ENCODE measurements around the gene DMKN.
A peak's percentile ranks its signal among the peaks of the same experiment; 100 is the strongest.
"Not testable (repeated sequence)": the region's sequence is repeated elsewhere in the genome, so short reads cannot be mapped to it uniquely, and the experiment has no call there.

DMKN gene

DNA sequence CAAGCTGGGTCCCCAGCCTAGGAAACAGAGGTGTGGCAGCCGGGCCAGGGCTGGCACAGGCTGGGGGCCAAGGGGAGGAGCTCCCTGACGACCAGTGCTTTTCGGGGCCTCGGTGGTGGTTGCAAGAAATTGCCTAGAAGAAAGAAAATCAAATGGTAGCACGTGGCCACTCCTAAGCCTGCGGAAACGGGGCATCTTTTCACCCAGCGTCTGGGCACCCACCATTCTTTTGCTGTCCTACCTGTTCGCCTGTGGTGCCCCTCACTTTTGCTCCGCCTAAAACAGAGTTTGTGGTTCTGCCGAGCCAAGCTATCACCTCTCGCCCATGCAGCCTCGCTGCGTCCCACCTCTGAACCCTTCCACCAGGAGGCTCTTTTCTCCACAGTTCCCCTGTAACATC, 16.0 kb downstream of the DMKN start:
- no peak for DNase-seq (ENCODE audit: low read depth in 2 of 2)

DNA sequence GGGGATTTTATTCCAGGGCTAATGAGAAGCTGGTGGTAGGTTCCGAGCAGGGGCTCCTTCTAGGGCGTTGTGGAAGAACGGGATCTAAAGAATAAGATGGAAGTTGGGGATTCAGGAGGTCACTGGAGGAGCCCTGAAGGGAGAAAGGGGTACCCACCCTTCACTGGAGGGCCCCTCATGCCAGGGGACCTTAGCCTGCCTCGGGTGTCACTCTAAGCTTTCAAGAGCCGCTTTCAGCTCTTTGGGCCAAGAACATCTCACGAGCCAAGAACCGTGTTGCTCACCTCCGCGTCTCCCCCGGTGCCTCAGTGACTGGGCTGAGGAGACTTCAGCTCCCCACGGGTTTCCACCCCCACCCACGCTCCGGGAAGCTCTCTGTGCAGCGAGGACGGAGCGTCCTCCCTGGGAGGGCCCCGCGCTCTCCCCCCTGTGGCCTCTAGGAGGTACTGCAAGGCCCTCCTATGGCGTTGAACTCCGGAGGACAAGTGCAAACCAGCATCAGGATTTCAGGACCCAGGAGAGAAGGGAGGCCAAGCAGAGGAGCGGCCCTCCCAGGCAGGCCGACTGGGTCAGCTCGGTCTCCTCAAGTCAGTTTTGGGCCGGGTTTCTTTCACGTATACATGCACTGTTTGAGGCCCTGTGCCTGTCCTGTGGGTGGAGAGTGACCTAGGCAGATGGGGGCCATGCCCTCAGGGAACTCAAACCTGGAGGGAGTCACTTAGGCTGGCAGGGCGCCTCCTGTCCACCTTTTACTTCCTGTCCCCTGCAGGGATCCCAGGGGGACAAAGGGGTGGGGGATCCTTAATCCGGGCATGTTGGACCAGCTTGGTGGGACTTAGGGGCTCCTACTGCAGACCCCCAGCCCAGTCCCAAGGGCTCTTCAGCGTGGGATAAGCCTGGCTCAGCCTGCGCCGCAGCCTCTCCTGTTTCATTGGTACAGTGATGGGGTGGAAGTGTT, 18.1 kb downstream of the DMKN start:
- peak; percentile 75 to 85 for DNase-seq (ENCODE audit: low read depth in 2 of 2)

DNA sequence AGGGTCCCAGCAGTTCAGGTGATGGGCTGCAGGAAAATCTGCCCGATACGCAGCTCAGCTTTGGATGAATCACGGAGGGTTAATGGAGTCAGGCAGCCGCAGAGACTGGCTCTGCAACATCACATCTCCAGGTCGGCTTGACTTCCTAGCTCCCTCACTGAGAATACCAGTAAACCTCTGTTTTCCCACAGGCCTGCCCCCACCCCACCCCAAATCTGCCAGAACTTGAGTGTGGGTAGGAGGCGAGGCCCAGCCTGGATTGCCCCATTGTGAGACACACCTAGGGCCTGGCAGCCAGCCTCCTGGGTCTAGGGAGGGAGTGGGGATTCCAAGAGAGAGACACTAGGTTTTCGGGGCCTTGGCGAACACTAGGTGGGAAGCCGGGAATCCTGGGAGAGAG, 19.5 kb downstream of the DMKN start:
- no peak for DNase-seq (ENCODE audit: low read depth in 2 of 2)

DNA sequence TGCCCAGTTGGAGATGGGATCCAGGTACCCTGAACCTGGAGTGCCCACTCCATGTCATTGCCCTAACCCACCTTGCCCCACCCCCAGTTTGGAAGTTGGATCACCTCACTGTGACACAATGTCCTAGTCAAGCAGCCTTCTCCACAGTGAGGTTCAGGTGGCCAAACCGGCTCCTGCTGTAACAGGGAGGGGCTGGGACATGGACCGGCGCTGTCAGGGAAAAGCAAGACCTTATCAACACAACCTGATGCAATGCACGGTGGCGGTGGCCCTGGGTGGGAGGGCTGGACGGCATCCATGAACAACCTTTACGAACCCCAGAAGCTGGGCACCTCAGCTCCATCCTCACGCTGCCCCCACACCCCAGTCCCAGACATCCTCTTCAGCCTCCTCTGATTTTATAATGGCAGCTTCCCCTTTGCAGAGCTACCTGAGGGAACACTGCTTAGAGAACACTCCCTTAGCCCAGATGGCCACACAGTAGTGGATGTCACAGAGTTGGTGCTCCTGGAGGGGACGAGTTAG, 21.6 kb downstream of the DMKN start:
- DNase-seq (ENCODE audit: low read depth in 2 of 2): no peak

DNA sequence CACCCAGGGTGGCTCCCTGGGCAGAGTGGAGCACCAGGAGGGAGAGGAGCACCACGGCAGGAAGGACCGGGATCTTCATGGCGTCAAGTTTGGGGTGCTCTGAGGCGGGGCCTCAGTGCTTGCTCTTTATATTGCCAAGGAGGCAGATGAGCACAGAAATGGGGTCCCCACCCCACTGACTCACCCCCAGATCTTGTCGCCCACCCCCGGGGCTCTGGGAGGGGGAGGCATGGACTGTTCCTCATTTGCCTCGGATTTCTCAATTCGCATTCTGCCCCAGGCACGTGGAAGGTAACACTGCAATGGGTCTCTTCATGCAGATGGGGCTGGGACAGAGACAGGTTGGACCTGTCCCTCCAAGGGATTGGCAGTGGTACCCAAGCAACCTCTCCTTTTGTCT, 23.1 kb downstream of the DMKN start, which contains the start of gene KRTDAP:
TSS of gene KRTDAP (minus strand) at position 101 of the 400 bp plus-strand sequence. CDS start at position 79, 22 bp downstream.
- DNase-seq (ENCODE audit: low read depth in 2 of 2): no peak

DNA sequence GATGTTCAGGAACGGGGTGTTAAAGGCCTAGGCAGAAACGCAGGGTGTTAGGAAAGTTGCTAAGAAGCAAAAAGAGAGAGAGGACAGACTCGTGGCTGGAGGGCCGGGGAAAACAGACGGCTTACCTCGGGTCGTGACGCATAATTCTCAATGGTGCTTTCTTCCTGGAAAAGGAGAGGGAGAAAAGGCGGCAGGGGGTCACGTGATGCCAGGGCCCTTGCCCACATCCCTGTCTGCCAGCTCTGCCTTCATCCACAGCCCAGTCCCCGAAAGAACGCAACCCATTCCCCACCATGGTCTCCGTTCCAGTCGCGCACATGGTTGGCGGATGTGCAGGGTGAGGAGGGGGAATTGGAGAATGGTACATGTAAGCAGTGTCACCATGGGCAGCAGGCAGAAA, 24.8 kb downstream of the DMKN start:
- no peak for DNase-seq (ENCODE audit: low read depth in 2 of 2)

DNA sequence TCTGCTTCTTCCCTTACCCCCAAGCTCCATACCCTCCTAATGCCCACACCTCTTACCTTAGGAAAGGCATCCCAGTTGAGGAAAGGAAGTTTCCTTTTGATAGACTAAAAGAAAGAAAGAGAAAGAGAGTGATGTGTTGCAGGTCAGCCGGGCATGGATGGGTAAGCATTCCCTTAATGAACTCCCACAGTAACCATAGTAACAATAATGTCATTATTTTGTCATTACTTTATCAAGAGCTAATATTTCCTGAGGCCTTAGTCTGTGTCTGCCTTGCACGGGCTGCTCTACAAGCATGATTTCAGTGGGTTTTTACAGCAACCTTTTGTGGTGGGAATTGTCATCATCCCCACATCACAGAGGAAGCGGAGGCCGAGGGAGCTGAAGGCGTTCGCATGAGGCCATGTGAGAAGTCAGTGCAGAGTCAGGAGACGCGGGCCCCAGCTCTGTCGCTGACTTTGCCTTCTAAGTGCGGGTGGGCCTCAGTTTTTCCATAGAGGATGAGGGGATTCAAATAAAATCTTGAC, 25.7 kb downstream of the DMKN start:
- DNase-seq (ENCODE audit: low read depth in 2 of 2): no peak

DNA sequence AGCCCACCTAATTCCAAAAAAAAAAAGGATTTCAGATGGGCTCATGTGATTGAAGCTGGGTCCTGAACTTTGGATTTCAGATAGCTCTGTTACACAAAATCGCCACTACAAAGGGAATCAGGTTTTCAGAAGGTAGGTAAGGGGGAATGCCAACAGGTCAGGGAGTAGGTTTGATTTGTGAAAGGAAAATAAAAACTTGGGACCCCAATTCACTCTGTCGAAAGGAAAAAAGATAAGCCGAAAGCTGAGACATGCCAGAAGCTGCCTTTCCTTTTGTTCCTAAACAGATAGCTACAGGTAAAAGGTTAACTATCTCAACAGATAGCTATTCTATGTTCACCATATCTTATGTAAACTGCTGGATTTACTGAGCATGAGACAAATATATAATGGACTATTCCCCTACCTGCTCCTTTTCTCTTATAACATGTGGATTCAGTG, 27.2 kb downstream of the DMKN start:
- DNase-seq (ENCODE audit: low read depth in 2 of 2): no peak

DNA sequence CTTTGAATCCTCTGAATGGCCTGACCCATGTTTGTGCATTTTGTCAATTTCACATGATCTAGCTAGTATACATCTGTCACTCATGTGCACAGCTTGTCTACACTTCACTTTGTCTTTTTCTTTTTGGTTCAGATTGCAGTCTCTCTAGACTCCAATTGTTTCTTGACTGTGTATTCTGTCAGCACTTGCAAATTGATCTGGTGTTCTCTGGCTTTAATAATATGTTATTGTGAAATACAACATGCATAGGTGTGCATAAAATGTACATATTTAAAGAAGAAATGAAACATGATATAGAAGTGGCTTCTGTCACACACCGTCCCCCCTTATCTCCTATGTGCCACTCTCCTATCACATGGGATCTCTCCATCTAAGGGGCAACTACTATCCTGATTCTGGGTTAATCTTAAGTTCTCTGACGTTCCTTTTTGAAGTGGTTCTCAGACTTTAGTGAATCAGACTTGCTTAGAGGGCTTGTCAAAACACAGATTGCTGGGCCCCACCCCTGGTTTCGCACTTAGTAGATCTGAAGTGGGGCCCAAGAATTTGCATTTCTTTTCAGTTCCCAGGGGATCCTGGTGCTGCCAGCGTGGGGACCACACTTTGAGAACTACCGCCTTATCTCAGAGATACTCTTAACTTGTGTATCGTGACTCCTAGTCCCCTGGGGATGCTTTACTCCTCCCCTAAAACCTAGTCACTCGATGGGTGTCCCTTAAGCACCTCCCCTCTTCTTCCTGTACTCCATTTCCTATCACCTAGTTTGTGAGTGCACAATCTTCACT, 29.0 kb downstream of the DMKN start:
- no peak for DNase-seq (ENCODE audit: low read depth in 2 of 2)

DNA sequence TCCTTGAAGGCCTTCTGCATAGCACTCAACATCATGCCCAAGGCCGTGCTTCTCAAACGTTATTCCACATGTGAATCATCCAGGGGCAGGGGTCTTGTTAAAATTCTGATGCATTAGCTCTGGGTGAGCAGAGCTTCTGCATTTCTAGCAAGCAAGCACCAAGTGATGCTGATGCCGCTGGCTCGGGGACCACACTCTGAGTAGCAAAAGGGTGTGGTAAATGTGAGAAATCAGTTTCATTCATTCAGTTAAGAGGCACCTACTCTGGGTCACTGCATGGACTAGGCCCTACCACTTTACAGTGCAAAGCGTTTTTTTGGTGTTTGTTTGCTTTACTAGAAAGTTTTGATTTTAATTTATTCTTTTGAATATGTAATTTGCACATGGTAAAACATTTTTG, 30.4 kb downstream of the DMKN start:
- DNase-seq (ENCODE audit: low read depth in 2 of 2): no peak

DNA sequence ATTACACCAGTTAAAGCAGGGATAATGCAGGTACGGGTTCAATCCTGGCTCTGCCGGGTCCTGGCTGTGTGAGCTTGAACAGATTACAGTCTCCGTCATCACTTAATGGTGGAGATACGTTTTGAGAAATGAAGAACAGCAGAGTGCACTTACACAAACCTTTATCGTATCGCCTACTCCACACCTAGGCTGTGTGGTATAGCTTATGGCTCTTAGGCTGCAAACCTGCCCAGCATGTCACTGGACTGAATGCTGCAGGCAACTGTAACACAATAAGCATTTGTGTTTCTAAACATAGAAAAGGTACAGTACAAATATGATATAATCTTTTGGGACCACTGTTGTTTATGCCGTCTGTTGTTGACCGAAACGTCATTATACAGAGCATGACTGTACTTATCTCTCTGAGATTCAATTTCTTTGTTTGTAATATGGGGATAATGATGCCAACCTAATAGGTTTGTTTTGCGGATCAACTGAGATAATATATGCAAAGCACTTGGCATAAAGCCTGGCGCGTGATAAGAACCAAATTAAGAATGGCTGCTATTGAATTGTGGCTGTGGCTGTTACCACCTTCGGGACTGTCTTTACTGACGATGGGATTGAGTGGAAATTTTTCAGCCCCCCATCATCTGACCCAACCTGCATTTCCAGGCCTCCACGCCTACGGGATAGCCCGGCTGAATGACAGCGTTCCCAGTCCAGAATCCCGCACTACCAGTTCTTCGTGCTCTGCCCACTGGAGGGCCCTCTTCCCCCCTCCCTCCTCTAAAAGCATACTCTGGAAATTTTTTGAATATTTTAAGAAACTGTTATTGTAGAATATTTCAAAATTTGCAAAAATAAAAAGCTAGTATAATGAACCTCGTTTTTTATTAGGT, 34.4 kb downstream of the DMKN start:
- DNase-seq (ENCODE audit: low read depth in 2 of 2): no peak

DNA sequence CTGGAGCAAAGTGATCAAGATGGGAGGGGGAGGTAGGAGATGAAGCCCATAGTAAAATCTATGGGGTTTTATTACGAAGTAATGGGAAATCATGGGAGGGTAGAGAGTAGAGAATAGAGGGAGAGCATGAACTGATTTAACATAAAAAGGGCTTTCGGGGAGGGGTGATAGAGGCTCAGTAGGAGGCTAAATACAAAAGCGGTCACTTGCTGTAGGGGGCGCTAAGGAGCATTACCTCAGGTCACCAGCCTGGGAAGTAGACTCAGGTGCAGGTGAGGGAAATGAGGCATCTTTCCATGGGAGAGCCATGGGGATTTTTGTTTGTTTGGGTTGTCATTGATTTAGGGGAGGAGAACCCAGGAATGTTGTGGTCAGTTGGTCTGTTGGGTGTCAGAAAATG, 37.3 kb downstream of the DMKN start:
- DNase-seq (ENCODE audit: low read depth in 2 of 2): no peak

DNA sequence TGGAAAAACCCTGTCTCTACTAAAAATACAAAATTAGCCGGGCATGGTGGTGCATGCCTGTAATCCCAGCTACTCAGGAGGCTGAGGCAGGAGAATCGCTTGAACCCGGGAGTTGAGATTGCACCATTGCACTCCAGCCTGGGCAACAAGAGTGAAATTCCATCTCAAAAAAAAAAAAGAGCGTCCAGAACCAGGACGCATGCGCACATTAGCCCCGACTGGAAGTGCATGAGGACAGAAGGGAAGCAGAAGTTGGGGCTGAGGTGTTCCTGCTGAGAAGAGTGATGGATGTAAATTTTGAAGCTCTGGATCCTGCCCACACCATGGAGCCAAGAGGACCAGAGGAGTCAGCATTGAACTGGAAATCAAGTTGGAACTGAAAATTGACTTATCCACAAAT, 38.9 kb downstream of the DMKN start:
- DNase-seq (ENCODE audit: low read depth in 2 of 2): not testable (repeated sequence)

DNA sequence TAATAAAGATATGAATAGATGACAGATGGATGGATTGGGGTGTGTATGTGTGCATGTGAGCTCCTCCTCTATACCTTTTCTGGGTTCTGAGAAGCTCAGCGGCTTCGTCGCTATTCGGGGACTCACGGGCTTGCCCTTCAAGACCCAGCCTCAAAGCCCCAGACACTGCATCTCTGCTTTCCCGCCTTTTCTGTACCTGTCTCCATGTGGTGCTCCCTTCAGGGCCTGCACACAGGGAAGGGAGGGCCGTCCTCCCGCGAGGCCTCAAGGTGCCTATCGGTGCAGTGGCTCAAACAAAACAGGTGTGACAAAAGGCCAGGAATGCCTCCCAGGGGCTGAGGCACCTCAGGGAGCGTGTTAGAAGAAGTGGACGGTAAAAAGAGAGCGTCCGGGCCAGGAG, 39.3 kb downstream of the DMKN start:
- no peak for DNase-seq (ENCODE audit: low read depth in 2 of 2)

DNA sequence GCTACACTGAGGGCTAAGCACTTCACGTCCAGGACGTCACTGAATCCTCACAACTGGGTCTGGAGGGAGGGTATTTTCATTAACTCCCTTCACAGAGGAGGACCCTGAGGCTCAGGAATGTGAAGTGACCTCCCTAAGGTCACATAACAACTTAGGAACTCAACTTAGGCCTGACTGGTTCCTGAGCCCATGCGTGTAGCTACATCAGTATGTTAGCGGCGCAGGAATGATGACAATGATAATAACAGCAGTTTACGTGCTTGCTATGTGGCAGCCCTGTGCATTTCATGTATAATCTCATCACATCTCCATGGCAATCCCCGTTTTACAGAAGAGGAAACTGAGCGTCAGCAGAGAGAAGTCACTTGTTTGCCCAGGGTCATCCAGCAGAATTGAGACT, 41.5 kb downstream of the DMKN start:
- DNase-seq (ENCODE audit: low read depth in 2 of 2): no peak

DNA sequence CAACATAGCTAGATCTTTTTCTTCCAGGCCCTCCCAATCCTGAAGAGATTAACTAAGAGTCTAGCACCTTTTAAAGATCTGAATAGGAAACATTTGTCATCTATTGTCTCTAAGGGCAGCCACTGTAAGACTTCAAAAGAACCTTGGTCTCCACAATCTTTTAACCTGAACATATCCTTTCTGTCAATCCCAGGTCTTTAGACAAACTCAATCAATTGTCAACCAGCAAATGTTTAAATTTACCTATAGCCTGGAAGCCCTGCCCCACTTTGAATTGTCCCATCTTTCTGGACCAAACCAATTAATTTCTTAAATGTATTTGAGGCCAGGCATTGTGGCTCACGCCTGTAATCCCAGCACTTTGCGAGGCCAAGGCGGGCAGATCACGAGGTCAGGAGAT, 42.4 kb downstream of the DMKN start:
- not testable (repeated sequence) for DNase-seq (ENCODE audit: low read depth in 2 of 2)

DNA sequence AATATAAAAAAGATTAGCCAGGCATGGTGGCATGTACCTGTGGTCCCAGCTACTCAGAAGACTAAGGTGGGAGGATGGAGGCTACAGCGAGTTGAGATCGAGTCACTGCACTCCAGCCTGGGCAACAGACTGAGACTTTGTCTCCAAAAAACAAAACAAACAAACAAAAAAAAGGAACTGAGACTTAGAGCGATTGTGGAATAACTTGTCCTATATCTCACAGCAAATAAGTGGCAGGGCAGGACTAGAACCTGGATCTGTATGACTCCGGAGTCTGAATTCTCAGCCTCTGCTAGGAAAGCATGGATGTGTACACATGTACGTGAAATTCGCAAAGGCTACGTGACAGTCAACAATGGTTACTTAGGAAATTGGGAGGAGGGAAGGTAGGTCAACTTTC, 43.3 kb downstream of the DMKN start:
- DNase-seq (ENCODE audit: low read depth in 2 of 2): no peak

DNA sequence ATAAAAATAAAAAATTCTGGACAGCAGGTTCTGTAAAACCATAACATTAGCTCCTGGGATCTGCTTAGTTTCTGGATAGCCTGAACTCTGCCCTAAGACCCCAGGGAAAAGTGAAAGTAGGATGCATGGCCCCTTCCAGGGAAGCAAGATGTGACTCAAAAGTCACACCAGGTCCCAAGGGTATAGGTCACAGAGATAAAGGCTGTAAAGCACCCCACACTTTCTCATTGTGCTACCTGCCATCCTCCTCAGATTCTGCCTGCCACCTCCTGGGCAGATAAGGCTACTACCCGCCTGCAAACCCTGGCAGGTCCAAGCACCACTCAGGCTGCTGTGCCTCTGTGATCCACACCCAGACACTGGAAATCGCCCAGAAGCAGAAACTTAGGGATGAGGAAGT, 44.8 kb downstream of the DMKN start:
- DNase-seq (ENCODE audit: low read depth in 2 of 2): peak; percentile 30 to 41

DNA sequence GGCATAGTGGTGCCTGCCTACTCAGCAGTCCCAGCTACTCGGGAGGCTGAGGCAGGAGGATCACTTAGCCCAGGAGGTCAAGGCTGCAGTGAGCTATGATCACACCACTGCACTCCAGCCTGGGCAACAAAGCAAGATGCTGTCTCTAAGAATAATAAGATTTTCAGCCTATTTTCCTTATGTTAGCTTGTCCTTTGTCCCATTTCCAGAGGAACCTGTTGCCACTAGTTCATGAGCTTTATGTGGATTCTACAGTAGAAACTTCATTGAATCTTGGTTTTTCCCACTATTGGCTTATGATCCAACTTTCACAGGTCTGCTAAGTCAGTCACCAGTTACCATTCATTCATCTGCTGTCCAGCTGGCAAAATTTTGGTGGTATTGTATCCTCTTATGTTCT, 47.2 kb downstream of the DMKN start:
- no peak for DNase-seq (ENCODE audit: low read depth in 2 of 2)

DNA sequence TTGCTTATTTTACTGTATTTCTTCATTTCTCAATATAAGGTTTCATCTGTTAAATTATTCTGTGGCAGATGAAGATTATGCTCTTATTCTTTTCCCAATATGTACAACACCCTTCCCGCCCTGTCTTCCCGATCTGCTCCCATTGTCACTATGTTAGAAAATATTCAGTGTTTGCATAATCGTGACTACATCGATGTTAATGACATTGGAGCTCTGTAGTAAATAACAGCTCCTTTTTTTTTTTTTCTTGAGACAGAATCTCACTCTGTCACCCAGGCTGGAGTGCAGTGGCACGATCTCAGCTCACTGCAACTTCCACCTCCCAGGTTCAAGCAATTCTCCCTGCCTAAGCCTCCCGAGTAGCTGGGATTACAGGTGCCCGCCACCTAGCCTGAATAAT, 50.5 kb downstream of the DMKN start:
- DNase-seq (ENCODE audit: low read depth in 2 of 2): not testable (repeated sequence)

DNA sequence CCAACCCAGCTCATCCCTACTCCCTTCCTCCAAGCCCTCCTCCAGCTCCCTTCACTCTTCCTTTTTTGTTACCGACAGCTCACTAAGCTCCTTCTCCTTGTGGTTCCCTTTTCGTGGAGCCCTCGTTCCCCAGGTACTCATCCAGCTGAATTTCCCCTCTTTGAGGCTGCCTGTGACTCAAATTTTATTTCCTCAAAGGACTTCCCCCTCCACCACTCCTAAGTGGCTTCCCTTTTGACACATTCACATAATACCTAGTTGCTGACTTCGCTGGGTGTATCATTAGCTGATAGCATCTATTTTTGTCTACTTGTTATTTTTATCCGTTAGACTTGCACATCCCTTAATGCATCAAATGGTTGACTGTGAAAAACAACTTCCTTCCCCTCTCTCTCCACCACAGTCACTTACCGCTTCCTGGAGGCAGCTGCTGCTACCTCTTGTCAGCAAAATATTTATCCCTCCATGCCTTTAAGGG, 50.9 kb downstream of the DMKN start:
- no peak for DNase-seq (ENCODE audit: low read depth in 2 of 2)

All from stimulated activated CD4-positive, alpha-beta T cell treated with anti-CD3 and anti-CD28 coated beads, Interleukin-1b, Interleukin-23, amount 100 ng/mL, for 4 hours (primary cell).